Neural progenitor cell (in vitro differentiated cells): ENCODE results near the gene CYB5B. TPM values are rescaled to one million over a fixed set of nuclear protein-coding genes. Genes with fewer than 3 reads are reported as not detected.

Experiments
- DNase-seq: peaks from one replicate; pipeline ENCODE4 v3.0.0-alpha.2; 2016; ENCODE audit warnings: low spot score
- H2AFZ ChIP-seq: fragments of 200-600 bp; sonication (generic); replicated peaks from 2 replicates; pipeline ENCODE4 v1.6.1; 2016; ENCODE audit warnings: antibody characterized with exemption
- H3F3A ChIP-seq: fragments of 200-600 bp; sonication (generic); 2 replicates; pipeline ENCODE4 v1.6.1; 2016; ENCODE audit warnings: antibody characterized with exemption, low read depth
- H3K27ac ChIP-seq: fragments of 200-600 bp; sonication (generic); 2 replicates; pipeline ENCODE4 v1.5.1; 2016; ENCODE audit warnings: mild to moderate bottlenecking
- H3K27me3 ChIP-seq: fragments of 200-600 bp; sonication (generic); 2 replicates; pipeline ENCODE4 v1.6.1; 2016; ENCODE audit warnings: mild to moderate bottlenecking, moderate library complexity
- H3K36me3 ChIP-seq: fragments of 200-600 bp; sonication (generic); 2 replicates; pipeline ENCODE4 v1.5.1; 2016
- H3K4me1 ChIP-seq: fragments of 200-600 bp; sonication (generic); 2 replicates; pipeline ENCODE4 v1.6.1; 2016; ENCODE audit warnings: mixed run types
- H3K4me2 ChIP-seq: fragments of 200-600 bp; sonication (generic); 2 replicates; pipeline ENCODE4 v1.6.1; 2016
- H3K4me3 ChIP-seq: fragments of 200-600 bp; sonication (generic); 2 replicates; pipeline ENCODE4 v1.5.1; 2016
- H3K79me2 ChIP-seq: fragments of 200-600 bp; sonication (generic); 2 replicates; pipeline ENCODE4 v1.6.1; 2016; ENCODE audit warnings: low read depth
- H3K9ac ChIP-seq: fragments of 200-600 bp; sonication (generic); 2 replicates; pipeline ENCODE4 v1.6.1; 2016
- H3K9me3 ChIP-seq: fragments of 200-600 bp; sonication (generic); 2 replicates; pipeline ENCODE4 v1.5.1; 2016; ENCODE audit warnings: low read depth
- H4K20me1 ChIP-seq: fragments of 200-600 bp; sonication (generic); 2 replicates; pipeline ENCODE4 v1.6.1; 2016; ENCODE audit warnings: low read depth
- H3K27ac Mint-ChIP-seq: 3 replicates; pipeline ENCODE4 v1.8.0; 2021; ENCODE audit warnings: mixed read lengths
- H3K27me3 Mint-ChIP-seq: 2 replicates; pipeline ENCODE4 v1.8.0; 2022; ENCODE audit warnings: low read depth, mild to moderate bottlenecking, inconsistent platforms, moderate library complexity, mixed read lengths; ENCODE audit not compliant: insufficient read depth
- H3K36me3 Mint-ChIP-seq: 3 replicates; pipeline ENCODE4 v1.8.0; 2021; ENCODE audit warnings: mixed read lengths
- H3K4me1 Mint-ChIP-seq: 3 replicates; pipeline ENCODE4 v1.8.0; 2021; ENCODE audit warnings: mixed read lengths
- H3K4me3 Mint-ChIP-seq: 3 replicates; pipeline ENCODE4 v1.8.0; 2021; ENCODE audit warnings: mild to moderate bottlenecking, moderate library complexity, mixed read lengths
- H3K9me3 Mint-ChIP-seq: 3 replicates; pipeline ENCODE4 v1.8.0; 2020; ENCODE audit warnings: mixed read lengths
- CTCF ChIP-seq: fragments of 200-600 bp; sonication (generic); IDR thresholded peaks from 2 replicates; pipeline ENCODE4 v1.5.1; 2017; ENCODE audit warnings: antibody characterized with exemption, mild to moderate bottlenecking
- EZH2 ChIP-seq: fragments of 200-600 bp; sonication (generic); IDR thresholded peaks from 2 replicates; pipeline ENCODE4 v1.6.1; 2017; ENCODE audit warnings: antibody characterized with exemption, mild to moderate bottlenecking, moderate library complexity
- EZH2phosphoT487 ChIP-seq: fragments of 200-600 bp; sonication (generic); IDR thresholded peaks from 2 replicates; pipeline ENCODE4 v1.6.1; 2017; ENCODE audit warnings: antibody characterized with exemption
- total RNA-seq: library from RNA; depleted of rRNA; stranded (reverse); fragments of >200 nt; gene quantifications from 2 replicates; pipeline ENCODE4 v1.2.3, GENCODE V29; 2015; ENCODE audit warnings: low replicate concordance

The CYB5B gene
- total RNA-seq, 1 donor from 2014 or later = 108 TPM

GRCh38 chr16:69378760-69379159 is 45.7 kb upstream of the CYB5B start:
- peaks cover 12% of the 10 kb centered on the region for H3F3A ChIP-seq
- no peak for DNase-seq
- no peak for TF ChIP-seq EZH2
- no peak for TF ChIP-seq EZH2phosphoT487
- no peak for TF ChIP-seq CTCF
- no peaks in the 10 kb centered on the region for H3K27me3 ChIP-seq
- H3K27ac ChIP-seq = no peak overlapping the region
- H3K27me3 Mint-ChIP-seq = peaks cover 2% of the 10 kb centered on the region
- peaks cover 29% of the 10 kb centered on the region for H3K79me2 ChIP-seq
- no peak overlapping the region for H3K9ac ChIP-seq
- H3K4me1 ChIP-seq = no peaks in the 10 kb centered on the region
- no peaks in the 10 kb centered on the region for H3K9me3 ChIP-seq
- no peak overlapping the region for H3K27ac Mint-ChIP-seq
- H4K20me1 ChIP-seq = peaks cover under 1% of the 10 kb centered on the region
- H3K4me2 ChIP-seq = no peak overlapping the region
- H3K4me3 ChIP-seq = no peak overlapping the region
- peaks cover 4% of the 10 kb centered on the region for H3K36me3 ChIP-seq
- peaks cover 28% of the 10 kb centered on the region for H3K36me3 Mint-ChIP-seq
- no peak overlapping the region for H3K4me3 Mint-ChIP-seq
- H2AFZ ChIP-seq = no peak overlapping the region
- no peaks in the 10 kb centered on the region for H3K4me1 Mint-ChIP-seq
- H3K9me3 Mint-ChIP-seq = no peaks in the 10 kb centered on the region

- Histone ChIP-seq H3K4me3 (no peak overlapping the region), H3K9ac (no peak overlapping the region), H3F3A (peaks cover 24% of the 10 kb centered on the region), H3K4me2 (no peak overlapping the region), H3K4me1 (peaks cover 6% of the 10 kb centered on the region), H3K36me3 (peaks cover 4% of the 10 kb centered on the region), H2AFZ (no peak overlapping the region), H3K9me3 (no peaks in the 10 kb centered on the region), H3K27me3 (no peaks in the 10 kb centered on the region), H3K79me2 (peaks cover 49% of the 10 kb centered on the region), H3K27ac (no peak overlapping the region), H4K20me1 (peaks cover 14% of the 10 kb centered on the region)
- Mint-ChIP-seq H3K9me3 (no peaks in the 10 kb centered on the region), H3K27me3 (peaks cover 3% of the 10 kb centered on the region), H3K27ac (no peak overlapping the region), H3K4me3 (no peak overlapping the region), H3K36me3 (peaks cover 24% of the 10 kb centered on the region), H3K4me1 (peaks cover 10% of the 10 kb centered on the region)
- TF ChIP-seq EZH2phosphoT487 (no peak), CTCF (no peak)
- DNase-seq = no peak
These were observed 43.2 kb upstream of the CYB5B start for GRCh38 chr16:69381231-69381630.

GRCh38 chr16:69382421-69382820 is 42.0 kb upstream of the CYB5B start:
- DNase-seq = no peak
- no peak overlapping the region for H3K4me3 Mint-ChIP-seq
- Histone ChIP-seq H4K20me1 (peaks cover 14% of the 10 kb centered on the region), H3K4me3 (no peak overlapping the region), H3K27ac (no peak overlapping the region), H3K4me2 (no peak overlapping the region), H3K9ac (no peak overlapping the region), H3K79me2 (peaks cover 49% of the 10 kb centered on the region), H3F3A (peaks cover 24% of the 10 kb centered on the region), H3K36me3 (peaks cover 4% of the 10 kb centered on the region), H3K9me3 (no peaks in the 10 kb centered on the region), H3K27me3 (no peaks in the 10 kb centered on the region), H2AFZ (no peak overlapping the region), H3K4me1 (peaks cover 6% of the 10 kb centered on the region)
- H3K9me3 Mint-ChIP-seq = no peaks in the 10 kb centered on the region
- peaks cover 10% of the 10 kb centered on the region for H3K4me1 Mint-ChIP-seq
- H3K36me3 Mint-ChIP-seq = peaks cover 24% of the 10 kb centered on the region
- TF ChIP-seq CTCF = no peak
- no peak for TF ChIP-seq EZH2phosphoT487
- TF ChIP-seq EZH2 = no peak
- H3K27ac Mint-ChIP-seq = no peak overlapping the region
- H3K27me3 Mint-ChIP-seq = peaks cover 3% of the 10 kb centered on the region
